ENCODE measurements around the gene HLCS. TPM values are rescaled to one million over a fixed set of nuclear protein-coding genes. Genes with fewer than 3 reads are reported as not detected.

HLCS gene
- total and polyA plus RNA-seq, 2 of the 8 experiments (the other 6 are each of a cell fraction or from before 2014, with no cell fraction given) = 4.7 to 12.2 TPM

- TF ChIP-seq SRF (IDR thresholded peaks at IDR 0.05; ENCODE audit: low read depth, low read length) = no peak
Observed at GRCh38 chr21:36914244-36915013, 52.0 kb downstream of the HLCS start (continued).

Measured in H1 (cell line).